Measurements from ENCODE around the gene FAM199X. TPM values are rescaled to one million over a fixed set of nuclear protein-coding genes. Genes with fewer than 3 reads are reported as not detected.

FAM199X gene
- total and polyA plus RNA-seq, 2 donors (not counting 1 experiment from before 2014, with no cell fraction given): 6.7 to 21.1 TPM

- Histone ChIP-seq H3K36me3 (ENCODE audit: control insufficient read depth, insufficient read depth, low read length) (no peaks in the 10 kb centered on the region), H3K27me3 (ENCODE audit: control insufficient read depth, insufficient read depth, low read length) (no peaks in the 10 kb centered on the region), H4K20me1 (ENCODE audit: control insufficient read depth, extremely low read depth, insufficient read depth, low read length) (no peaks in the 10 kb centered on the region), H3K4me2 (ENCODE audit: extremely low read depth, insufficient read depth, low read length) (no peak overlapping the region), H3K9ac (ENCODE audit: insufficient read depth, low read length) (no peak overlapping the region), H3K79me2 (ENCODE audit: control insufficient read depth, insufficient read depth, low read length) (peaks cover 46% of the 10 kb centered on the region), H3K4me1 (ENCODE audit: control insufficient read depth, extremely low read depth, insufficient read depth, low read length) (peaks cover 3% of the 10 kb centered on the region), H3K27ac (ENCODE audit: insufficient read depth, low read length) (no peak overlapping the region), H3K9me3 (ENCODE audit: control insufficient read depth, insufficient read depth, low read depth, low read length) (no peaks in the 10 kb centered on the region), H3K4me3 (replicated peaks in 1 of 4; ENCODE audit: control extremely low read depth in 1 of 4, insufficient read depth in 1 of 4, low read depth in 3 of 4, low read length in 4 of 4) (no peak overlapping the region), H2AFZ (ENCODE audit: low read length) (no peak overlapping the region)
- TF ChIP-seq CTCF (conservative IDR thresholded peaks at IDR 0.05 in 1 of 2, IDR thresholded peaks at IDR 0.05 in 1 of 2; ENCODE audit: low read depth in 1 of 2, low read length in 2 of 2): no peak
- no peak for TF ChIP-seq EZH2 (IDR thresholded peaks at IDR 0.05; ENCODE audit: low read length, missing control alignments)
- peak in 1 of 2 donors; percentile 14 for DNase-seq (ENCODE audit: low read depth in 2 of 2)
Measured at GRCh38 chrX:104172121-104172520, 5.9 kb downstream of the FAM199X start.

- Histone ChIP-seq H3K4me3 (replicated peaks in 1 of 4; ENCODE audit: control extremely low read depth in 1 of 4, insufficient read depth in 1 of 4, low read depth in 3 of 4, low read length in 4 of 4) (no peak overlapping the region), H3K27ac (ENCODE audit: insufficient read depth, low read length) (no peak overlapping the region), H3K4me2 (ENCODE audit: extremely low read depth, insufficient read depth, low read length) (no peak overlapping the region), H3K79me2 (ENCODE audit: control insufficient read depth, insufficient read depth, low read length) (peaks cover 40% of the 10 kb centered on the region), H3K9me3 (ENCODE audit: control insufficient read depth, insufficient read depth, low read depth, low read length) (no peaks in the 10 kb centered on the region), H4K20me1 (ENCODE audit: control insufficient read depth, extremely low read depth, insufficient read depth, low read length) (no peaks in the 10 kb centered on the region), H3K4me1 (ENCODE audit: control insufficient read depth, extremely low read depth, insufficient read depth, low read length) (peaks cover 3% of the 10 kb centered on the region), H3K9ac (ENCODE audit: insufficient read depth, low read length) (no peak overlapping the region), H3K36me3 (ENCODE audit: control insufficient read depth, insufficient read depth, low read length) (no peaks in the 10 kb centered on the region), H2AFZ (ENCODE audit: low read length) (no peak overlapping the region), H3K27me3 (ENCODE audit: control insufficient read depth, insufficient read depth, low read length) (no peaks in the 10 kb centered on the region)
- no peak for TF ChIP-seq CTCF (conservative IDR thresholded peaks at IDR 0.05 in 1 of 2, IDR thresholded peaks at IDR 0.05 in 1 of 2; ENCODE audit: low read depth in 1 of 2, low read length in 2 of 2)
- TF ChIP-seq EZH2 (IDR thresholded peaks at IDR 0.05; ENCODE audit: low read length, missing control alignments): no peak
- peak in 1 of 2 donors; percentile 50 for DNase-seq (ENCODE audit: low read depth in 2 of 2)
Measured at GRCh38 chrX:104172788-104173187, 6.5 kb downstream of the FAM199X start.

GRCh38 chrX:104173841-104174240, 7.6 kb downstream of the FAM199X start:
- DNase-seq (ENCODE audit: low read depth in 2 of 2): peak in 1 of 2 donors; percentile 17

More at GRCh38 chrX:104173841-104174240, 7.6 kb downstream of the FAM199X start:
- Histone ChIP-seq H2AFZ (ENCODE audit: low read length) (no peak overlapping the region), H3K4me1 (ENCODE audit: control insufficient read depth, extremely low read depth, insufficient read depth, low read length) (peaks cover 2% of the 10 kb centered on the region), H3K4me3 (replicated peaks in 1 of 4; ENCODE audit: control extremely low read depth in 1 of 4, insufficient read depth in 1 of 4, low read depth in 3 of 4, low read length in 4 of 4) (no peak overlapping the region), H3K79me2 (ENCODE audit: control insufficient read depth, insufficient read depth, low read length) (peaks cover 32% of the 10 kb centered on the region), H3K36me3 (ENCODE audit: control insufficient read depth, insufficient read depth, low read length) (no peaks in the 10 kb centered on the region), H3K27me3 (ENCODE audit: control insufficient read depth, insufficient read depth, low read length) (no peaks in the 10 kb centered on the region), H3K9me3 (ENCODE audit: control insufficient read depth, insufficient read depth, low read depth, low read length) (no peaks in the 10 kb centered on the region), H4K20me1 (ENCODE audit: control insufficient read depth, extremely low read depth, insufficient read depth, low read length) (no peaks in the 10 kb centered on the region), H3K27ac (ENCODE audit: insufficient read depth, low read length) (no peak overlapping the region), H3K9ac (ENCODE audit: insufficient read depth, low read length) (no peak overlapping the region), H3K4me2 (ENCODE audit: extremely low read depth, insufficient read depth, low read length) (no peak overlapping the region)
- no peak for TF ChIP-seq CTCF (conservative IDR thresholded peaks at IDR 0.05 in 1 of 2, IDR thresholded peaks at IDR 0.05 in 1 of 2; ENCODE audit: low read depth in 1 of 2, low read length in 2 of 2)
- no peak for TF ChIP-seq EZH2 (IDR thresholded peaks at IDR 0.05; ENCODE audit: low read length, missing control alignments)

All from fibroblast of lung (primary cell).